Endometrium (tissue), 2 donors: Measurements from ENCODE around the gene OR52B2.
"Not testable (repeated sequence)": the region's sequence is repeated elsewhere in the genome, so short reads cannot be mapped to it uniquely, and the experiment has no call there.

Experiments
- FAIRE-seq: peaks from 2 replicates; lab custom pipeline; 2012; peaks lifted over from hg19 to GRCh38; lab: Jason Lieb, UNC
- donor health status: control.
- donor health status: control.

Gene OR52B2

GRCh38 chr11:6152126-6152525, 18.0 kb downstream of the OR52B2 start:
- FAIRE-seq: no peak

DNA sequence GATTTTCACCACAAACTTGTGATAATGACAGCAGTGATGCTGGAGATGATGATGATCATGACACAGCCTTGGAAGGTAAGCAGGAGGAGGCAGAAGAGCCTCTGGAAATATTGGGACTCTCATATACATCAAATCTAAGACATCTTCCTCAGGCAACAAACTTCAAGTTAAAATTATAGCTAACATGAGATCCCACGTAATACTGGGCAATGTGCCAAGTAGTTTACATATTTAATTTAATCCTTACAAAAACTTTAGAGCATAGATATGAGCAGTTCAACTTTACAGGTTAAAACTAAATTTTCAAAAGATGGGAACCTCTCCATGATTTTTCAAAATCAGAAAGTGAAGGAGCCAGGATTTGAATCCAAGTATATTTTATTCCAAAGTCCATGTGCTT, 19.0 kb downstream of the OR52B2 start:
- FAIRE-seq: no peak

DNA sequence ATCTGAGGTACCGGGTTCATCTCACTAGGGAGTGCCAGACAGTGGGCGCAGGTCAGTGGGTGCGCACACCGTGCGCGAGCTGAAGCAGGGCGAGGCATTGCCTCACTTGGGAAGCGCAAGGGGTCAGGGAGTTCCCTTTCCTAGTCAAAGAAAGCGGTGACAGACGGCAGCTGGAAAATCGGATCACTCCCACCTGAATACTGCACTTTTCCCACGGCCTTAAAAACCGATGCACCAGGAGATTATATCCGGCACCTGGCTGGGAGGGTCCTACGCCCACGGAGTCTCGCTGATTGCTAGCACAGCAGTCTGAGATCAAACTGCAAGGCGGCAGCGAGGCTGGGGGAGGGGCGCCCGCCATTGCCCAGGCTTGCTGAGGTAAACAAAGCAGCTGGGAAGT, 26.4 kb downstream of the OR52B2 start:
- not testable (repeated sequence) for FAIRE-seq

DNA sequence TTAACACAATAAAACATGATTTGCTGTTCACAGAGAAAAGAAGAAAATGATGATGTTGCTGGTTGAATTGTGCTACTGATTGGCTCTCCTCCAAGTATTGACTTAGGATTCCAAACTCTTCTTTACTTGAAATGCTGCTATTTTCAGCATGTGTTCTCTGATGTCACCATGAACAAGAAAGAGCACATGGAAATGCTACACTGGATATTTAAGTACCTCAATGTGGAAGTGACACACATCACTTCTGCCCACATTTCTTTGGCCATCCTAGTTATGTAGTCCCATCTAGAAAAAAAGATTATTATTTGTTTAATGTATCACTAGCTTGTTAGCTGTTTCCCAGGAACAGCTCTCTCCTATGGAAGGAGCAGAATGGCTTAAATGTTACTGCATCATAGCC, 27.2 kb downstream of the OR52B2 start:
- FAIRE-seq: no peak

DNA sequence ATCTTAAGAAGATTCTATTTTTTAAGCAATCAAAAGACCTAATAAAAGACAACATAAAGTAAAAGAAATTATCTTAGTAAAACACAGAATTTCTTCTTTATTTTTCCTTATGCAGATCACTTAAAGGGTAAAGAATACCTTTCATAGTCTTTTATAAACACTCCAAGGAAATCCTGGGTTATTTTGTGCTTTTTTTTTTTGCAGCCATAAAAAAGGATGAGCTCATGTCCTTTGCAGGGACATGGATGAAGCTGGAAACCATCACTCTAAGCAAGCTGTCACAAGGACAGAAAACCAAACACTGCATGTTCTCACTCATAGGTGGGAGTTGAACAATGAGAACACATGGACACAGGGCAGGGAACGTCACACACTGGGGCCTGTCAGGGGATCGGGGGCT, 34.2 kb downstream of the OR52B2 start:
- FAIRE-seq: not testable (repeated sequence)

DNA sequence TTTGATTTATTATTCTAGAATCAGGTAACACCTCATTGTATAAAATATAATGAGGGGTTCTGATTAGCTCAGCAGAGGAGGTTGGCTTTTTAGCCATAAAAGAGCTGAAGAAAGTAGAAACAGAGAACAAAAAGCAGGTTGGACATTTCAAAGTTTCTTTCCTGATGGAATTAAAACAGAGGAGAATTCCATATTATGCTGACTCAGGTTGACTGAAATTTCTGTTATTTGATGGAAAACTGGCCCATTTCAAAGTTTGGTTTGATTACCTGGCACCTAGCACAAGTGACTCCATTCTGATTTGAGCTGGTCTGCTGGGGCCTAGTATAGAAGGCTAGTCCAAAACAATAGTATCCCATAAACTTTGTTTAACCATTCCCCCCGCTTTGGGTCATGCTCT, 37.7 kb downstream of the OR52B2 start:
- FAIRE-seq: no peak

GRCh38 chr11:6129635-6130034, 40.5 kb downstream of the OR52B2 start:
- no peak for FAIRE-seq

DNA sequence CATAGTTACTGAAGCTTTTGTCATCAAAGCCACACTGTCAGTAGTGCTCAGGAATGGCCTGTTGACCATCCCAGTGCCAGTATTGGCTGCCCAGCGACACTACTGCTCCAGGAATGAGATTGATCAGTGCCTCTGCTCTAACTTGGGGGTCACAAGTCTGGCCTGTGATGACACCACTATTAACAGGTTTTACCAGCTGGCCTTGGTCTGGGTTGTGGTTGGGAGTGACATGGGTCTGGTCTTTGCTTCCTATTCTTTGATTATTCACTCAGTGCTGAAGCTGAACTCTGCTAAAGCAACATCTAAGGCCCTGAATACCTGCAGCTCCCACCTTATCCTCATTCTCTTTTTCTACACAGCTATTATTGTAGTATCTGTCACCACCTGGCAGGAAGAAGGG, 41.1 kb downstream of the OR52B2 start:
- no peak for FAIRE-seq

DNA sequence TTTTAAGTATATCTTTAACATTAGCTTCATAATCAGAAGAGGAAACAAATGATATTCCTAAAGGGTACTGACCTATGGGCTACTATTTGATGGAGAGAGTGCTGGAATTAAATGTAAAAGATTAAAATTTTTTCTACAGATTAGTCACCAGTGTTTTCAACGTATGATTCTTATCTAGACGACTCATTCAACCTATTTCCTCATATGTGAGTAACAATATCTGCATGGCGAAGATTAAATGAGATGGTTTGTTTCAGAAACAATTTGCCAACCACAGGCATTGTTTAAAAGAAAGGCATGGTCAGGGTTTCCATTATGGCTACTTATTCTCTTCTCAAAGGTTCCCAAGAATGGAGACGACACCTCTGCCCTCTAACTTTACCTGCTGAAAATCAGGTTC, 42.2 kb downstream of the OR52B2 start:
- no peak for FAIRE-seq

DNA sequence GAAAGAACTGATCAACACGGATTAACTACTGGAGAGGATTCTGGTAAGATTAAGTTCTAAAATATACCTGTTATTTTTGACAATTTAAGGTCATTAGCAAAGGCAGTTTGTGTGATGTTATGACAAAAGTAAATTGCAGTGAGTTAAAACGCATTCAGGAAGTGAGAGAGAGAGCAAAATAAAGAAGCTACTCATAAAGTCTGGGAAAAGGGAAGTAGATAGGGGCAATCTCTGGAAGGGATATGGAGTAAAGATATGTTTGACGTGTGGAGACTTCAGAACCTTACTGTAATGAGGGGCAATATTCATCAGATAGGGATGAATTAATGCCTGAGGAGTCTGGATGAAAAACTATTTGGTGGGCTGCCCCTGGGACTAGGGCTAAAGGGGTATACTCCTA, 45.9 kb downstream of the OR52B2 start:
- FAIRE-seq: no peak
